Measurements from ENCODE around the gene RRP8.

The RRP8 gene

DNA sequence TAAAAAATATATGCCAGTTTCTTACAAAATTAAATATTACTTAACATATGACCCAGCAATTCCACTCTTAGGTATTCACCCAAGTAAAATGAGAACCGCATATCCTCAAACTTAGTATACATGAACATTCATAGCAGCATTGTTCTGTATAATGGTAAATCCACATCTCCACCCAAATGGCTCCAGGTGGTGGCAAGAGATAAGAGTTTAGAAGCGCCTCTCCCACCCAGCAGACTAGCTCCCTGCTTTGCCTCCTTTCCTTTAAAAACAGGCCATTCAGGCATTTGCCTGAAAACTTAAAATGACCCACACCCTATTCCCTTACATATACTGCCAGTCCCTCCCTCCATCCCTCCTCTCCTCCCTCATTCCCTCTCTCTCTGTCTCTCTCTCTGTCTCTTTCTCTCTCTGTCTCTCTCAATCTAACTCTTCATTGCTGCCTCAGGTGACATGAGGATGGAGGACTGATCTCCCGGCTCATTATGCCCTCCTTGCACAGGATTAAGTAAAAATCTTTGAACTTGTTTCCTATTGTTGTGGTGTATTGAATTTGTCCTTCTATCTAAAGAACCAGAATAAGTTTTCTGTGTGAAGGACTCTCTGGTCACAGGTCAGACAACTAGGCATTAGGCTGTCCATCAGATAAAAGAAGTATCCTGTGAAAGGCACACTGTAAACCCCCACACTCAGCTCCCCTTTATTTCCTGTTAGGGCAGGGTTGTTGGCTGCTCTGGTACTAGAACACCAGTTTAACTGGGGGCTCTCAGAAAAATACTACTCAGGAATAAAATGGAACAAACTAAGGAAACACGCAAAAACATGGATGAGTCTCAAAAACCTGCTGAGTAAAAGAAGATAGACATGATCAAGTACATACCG, 48.3 kb downstream of the RRP8 start:
- H3K4me3 ChIP-seq (ENCODE audit: low read depth, low read length) = no peak overlapping the region
- TF ChIP-seq, protein P1, sequence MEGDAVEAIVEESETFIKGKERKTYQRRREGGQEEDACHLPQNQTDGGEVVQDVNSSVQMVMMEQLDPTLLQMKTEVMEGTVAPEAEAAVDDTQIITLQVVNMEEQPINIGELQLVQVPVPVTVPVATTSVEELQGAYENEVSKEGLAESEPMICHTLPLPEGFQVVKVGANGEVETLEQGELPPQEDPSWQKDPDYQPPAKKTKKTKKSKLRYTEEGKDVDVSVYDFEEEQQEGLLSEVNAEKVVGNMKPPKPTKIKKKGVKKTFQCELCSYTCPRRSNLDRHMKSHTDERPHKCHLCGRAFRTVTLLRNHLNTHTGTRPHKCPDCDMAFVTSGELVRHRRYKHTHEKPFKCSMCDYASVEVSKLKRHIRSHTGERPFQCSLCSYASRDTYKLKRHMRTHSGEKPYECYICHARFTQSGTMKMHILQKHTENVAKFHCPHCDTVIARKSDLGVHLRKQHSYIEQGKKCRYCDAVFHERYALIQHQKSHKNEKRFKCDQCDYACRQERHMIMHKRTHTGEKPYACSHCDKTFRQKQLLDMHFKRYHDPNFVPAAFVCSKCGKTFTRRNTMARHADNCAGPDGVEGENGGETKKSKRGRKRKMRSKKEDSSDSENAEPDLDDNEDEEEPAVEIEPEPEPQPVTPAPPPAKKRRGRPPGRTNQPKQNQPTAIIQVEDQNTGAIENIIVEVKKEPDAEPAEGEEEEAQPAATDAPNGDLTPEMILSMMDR (IDR thresholded peaks at IDR 0.05; ENCODE audit: borderline replicate concordance, insufficient read depth, low read depth, low read length) = no peak

DNA sequence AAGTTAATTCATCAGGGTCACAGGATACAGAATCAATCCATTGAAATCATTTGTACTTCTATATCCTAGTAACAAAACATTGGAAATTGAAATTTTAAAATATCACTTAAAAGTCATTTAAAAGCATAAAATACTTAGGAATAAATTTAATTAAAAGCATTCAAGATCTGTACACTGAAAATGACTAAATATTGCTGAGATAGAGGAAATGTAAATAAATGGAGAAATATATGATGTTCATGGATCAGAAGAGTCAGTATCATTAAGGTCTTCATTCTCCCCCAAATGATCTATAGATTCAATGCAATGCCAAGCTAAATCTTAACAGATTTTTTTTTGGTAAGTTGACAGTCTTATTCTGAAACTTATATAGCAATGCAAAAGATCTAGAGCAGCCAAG, 49.8 kb downstream of the RRP8 start:
- TF ChIP-seq, protein P1 (IDR thresholded peaks at IDR 0.05; ENCODE audit: borderline replicate concordance, insufficient read depth, low read depth, low read length) = no peak
- no peak overlapping the region for H3K4me3 ChIP-seq (ENCODE audit: low read depth, low read length)

DNA sequence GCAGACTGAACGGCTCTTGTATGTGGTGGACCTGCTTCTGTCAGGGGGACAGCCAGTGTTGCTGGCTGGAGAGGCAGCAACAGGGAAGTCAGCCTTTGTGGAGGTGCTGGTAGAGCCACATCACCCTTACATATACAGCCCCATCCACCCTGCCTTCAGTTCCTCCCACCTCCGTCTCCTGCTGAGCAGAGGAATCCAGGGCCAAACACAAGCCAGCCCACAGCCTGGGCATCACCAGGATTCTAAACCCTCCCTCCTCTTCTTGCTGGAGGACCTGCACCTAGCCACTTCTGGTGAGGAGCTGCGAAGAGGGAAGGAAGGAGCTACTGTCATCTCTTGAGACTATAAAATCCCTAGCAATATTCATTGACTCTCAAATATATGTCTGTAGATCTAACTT, 54.8 kb downstream of the RRP8 start:
- TF ChIP-seq, protein P1 (IDR thresholded peaks at IDR 0.05; ENCODE audit: borderline replicate concordance, insufficient read depth, low read depth, low read length) = no peak
- H3K4me3 ChIP-seq (ENCODE audit: low read depth, low read length) = no peak overlapping the region

DNA sequence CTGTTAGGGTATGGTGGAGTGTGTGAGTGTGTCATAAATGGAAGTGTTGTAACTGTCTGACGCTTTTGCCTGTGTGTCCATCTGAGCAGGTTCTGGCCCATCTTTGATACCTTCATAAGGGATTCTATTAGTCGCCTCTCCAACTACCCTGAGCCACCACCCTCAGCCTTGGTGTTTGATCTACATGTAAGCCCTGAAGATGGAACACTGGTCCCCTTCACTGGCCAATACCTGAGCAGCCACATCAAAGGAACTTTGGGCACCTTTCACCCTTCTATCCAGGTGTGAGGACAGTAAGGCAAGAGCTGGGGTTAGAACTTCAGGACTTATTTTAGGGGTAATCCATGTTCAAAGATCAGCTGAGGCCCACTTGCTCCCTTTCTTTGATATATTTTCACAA, 55.3 kb downstream of the RRP8 start:
- no peak overlapping the region for H3K4me3 ChIP-seq (ENCODE audit: low read depth, low read length)
- TF ChIP-seq, protein P1 (IDR thresholded peaks at IDR 0.05; ENCODE audit: borderline replicate concordance, insufficient read depth, low read depth, low read length) = no peak

DNA sequence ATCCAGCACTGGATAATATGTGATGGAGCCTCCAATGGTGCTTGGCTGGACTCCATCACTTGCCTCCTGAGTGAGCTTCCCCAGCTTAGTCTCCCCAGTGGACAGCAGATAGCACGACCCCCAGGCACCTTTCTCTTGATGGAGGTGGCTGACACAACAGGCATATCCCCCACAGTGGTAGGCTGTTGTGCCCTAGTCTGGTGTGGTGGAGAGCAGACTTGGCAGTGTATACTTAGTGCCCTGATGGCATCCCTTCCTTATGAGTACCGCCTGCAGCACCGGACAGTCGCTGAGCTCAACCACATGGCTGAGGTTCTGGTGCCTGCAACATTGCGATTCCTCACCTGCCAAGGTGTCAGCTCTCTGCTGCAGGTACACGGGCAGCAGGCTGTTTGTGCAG, 56.2 kb downstream of the RRP8 start:
- TF ChIP-seq, protein P1 (IDR thresholded peaks at IDR 0.05; ENCODE audit: borderline replicate concordance, insufficient read depth, low read depth, low read length) = no peak
- H3K4me3 ChIP-seq (ENCODE audit: low read depth, low read length) = no peak overlapping the region

DNA sequence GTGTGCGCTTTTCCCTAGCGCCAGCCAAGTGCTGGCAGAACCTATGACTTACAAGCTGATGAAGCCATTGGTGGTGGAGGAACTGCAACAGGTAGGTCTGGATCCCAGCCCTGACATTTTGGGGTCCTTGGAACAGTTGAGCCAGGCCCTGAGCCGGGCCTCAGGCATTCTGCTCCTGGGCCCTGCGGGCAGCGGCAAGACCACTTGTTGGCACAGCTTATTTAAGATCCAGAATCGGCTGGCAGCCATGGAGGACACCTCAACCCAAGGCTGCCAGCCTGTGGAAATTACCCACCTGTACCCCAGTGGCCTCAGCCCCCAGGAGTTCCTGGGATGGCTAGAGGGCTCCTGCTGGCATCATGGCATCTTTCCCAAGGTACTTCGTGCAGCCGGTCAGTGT, 56.7 kb downstream of the RRP8 start:
- H3K4me3 ChIP-seq (ENCODE audit: low read depth, low read length) = no peak overlapping the region
- TF ChIP-seq, protein P1 (IDR thresholded peaks at IDR 0.05; ENCODE audit: borderline replicate concordance, insufficient read depth, low read depth, low read length) = no peak
